ENCODE results near the gene TRPV4.

- TF ChIP-seq CTCF (conservative IDR thresholded peaks at IDR 0.05; ENCODE audit: low read length) (no peak), EZH2phosphoT487 (IDR thresholded peaks at IDR 0.05; ENCODE audit: borderline replicate concordance, low read depth, low read length) (no peak)
Measured at GRCh38 chr12:109875572-109876131, 42.5 kb upstream of the TRPV4 start.

Data from OCI-LY7 (cell line).